Fibroblast of pulmonary artery (primary cell): ENCODE measurements around the gene MFAP3.

ENCODE experiments used
- DNase-seq: peaks from one replicate; pipeline ENCODE4 v3.0.0-alpha.2; 2010; ENCODE audit warnings: low read depth
- H3K4me3 ChIP-seq: replicated peaks from 2 replicates; pipeline ENCODE4 v1.5.1; 2011; ENCODE audit warnings: low read depth, mild to moderate bottlenecking, control low read depth, low read length, moderate library complexity
- CTCF ChIP-seq: IDR thresholded peaks from 2 replicates; pipeline ENCODE4 v1.5.1; 2011; ENCODE audit warnings: mild to moderate bottlenecking, control low read depth, low read length, inconsistent platforms; ENCODE audit errors: missing control alignments

The MFAP3 gene

GRCh38 chr5:154038707-154039457 lies at the start of gene MFAP3, which contains the start of gene FAM114A2:
TSS of gene MFAP3 (plus strand) at chr5:154038967. CDS start at chr5:154049723, 10,756 bp downstream.
TSS of gene FAM114A2 (minus strand) at chr5:154038910. CDS start at chr5:154034953, 3,957 bp downstream.
- peak within 1 kb of the TSS; percentile 84 for H3K4me3 ChIP-seq
- TF ChIP-seq CTCF, result no peak
- DNase-seq, result peak; percentile 88

DNA sequence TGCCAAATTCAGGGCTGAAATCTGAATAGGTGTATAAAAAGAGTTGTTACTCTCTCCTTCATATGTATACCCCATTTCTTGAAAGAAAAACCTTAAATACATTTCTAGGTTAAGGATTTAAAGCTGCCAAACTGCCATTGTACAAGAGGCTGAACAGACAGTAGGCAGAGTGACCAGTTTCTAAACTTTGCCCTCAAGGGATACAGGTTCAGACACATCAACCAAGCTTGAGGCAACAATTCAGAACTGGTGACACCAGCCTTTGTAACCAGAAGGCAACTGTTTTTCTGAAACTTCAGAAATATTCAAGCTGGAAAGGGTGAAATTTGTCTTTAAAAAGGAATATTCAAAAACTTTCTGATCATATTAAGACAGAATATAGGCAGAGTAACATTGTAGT lies 47.6 kb upstream of the MFAP3 start:
- no peak for TF ChIP-seq CTCF
- H3K4me3 ChIP-seq, result no peak overlapping the region
- no peak for DNase-seq

GRCh38 chr5:153998010-153998409 lies 40.8 kb upstream of the MFAP3 start:
- H3K4me3 ChIP-seq, result no peak overlapping the region
- DNase-seq, result peak; percentile 73
- TF ChIP-seq CTCF, result no peak

DNA sequence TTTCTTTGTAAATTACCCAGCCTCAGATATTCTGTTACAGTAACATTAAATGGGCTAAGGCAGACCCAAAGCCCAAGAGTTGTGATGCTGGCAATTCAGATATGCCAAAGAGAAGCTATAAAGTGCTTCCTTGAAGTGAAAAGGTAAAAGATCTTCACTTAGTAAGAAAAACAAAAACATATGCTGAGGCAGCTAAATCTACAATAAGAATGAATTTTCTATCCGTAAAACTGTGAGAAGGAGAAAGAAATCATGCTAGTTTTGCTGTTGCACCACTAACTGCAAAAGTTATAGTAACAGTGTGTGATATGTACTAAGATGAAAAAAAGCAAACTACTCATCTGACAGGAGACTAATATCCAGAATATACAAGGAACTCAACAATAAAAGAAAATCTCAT lies 40.0 kb upstream of the MFAP3 start:
- no peak for DNase-seq
- no peak overlapping the region for H3K4me3 ChIP-seq
- TF ChIP-seq CTCF, result no peak

GRCh38 chr5:153999995-154000394 lies 38.8 kb upstream of the MFAP3 start:
- no peak for TF ChIP-seq CTCF
- no peak overlapping the region for H3K4me3 ChIP-seq
- DNase-seq, result no peak

- H3K4me3 ChIP-seq, result no peak overlapping the region
- TF ChIP-seq CTCF, result no peak
- no peak for DNase-seq
These were observed 38.1 kb upstream of the MFAP3 start for GRCh38 chr5:154000703-154001102.

GRCh38 chr5:154002093-154002492 lies 36.7 kb upstream of the MFAP3 start:
- DNase-seq, result peak; percentile 99
- TF ChIP-seq CTCF, result no peak
- H3K4me3 ChIP-seq, result peak overlapping the region; percentile 19
